KBM-7 (cell line): ENCODE results near the gene NHSL1.

Source experiments
- DNase-seq: peaks from one replicate; pipeline ENCODE4 v3.0.0-alpha.2; 2015
- in situ Hi-C: fragments of 300-500 bp; cut with MboI; formaldehyde crosslinking; loops from 2 replicates; pipeline ENCODE4 v1.14.3; 2020; ENCODE audit warnings: low sequenced_read_pairs, low pct_unique_long_range_greater_than_20kb, mixed read lengths

NHSL1 gene

DNA sequence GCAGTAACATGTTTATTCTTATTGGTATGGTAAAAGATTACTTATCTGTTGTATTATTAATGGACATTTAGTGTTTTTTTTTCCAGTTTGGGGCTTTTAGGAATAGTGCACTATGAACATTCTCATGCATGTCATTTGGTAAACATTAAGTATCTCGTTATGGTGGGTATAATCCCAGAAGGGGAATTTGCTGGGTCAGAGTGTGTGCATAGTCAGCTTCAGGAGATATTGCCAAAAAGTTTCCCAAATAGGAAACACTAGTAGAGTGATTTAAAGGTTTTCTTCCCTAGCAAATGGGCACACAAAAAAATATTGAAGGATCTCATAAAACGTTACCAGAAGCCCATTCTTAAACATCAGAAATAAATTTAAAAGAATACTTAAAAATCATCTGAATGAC is 25.2 kb upstream of the NHSL1 start:
- no peak for DNase-seq
- in situ Hi-C loops: loop anchor here (25.0 kb wide), 1 partner anchor 412 kb away; the partner anchor contains the start of gene PERP

DNA sequence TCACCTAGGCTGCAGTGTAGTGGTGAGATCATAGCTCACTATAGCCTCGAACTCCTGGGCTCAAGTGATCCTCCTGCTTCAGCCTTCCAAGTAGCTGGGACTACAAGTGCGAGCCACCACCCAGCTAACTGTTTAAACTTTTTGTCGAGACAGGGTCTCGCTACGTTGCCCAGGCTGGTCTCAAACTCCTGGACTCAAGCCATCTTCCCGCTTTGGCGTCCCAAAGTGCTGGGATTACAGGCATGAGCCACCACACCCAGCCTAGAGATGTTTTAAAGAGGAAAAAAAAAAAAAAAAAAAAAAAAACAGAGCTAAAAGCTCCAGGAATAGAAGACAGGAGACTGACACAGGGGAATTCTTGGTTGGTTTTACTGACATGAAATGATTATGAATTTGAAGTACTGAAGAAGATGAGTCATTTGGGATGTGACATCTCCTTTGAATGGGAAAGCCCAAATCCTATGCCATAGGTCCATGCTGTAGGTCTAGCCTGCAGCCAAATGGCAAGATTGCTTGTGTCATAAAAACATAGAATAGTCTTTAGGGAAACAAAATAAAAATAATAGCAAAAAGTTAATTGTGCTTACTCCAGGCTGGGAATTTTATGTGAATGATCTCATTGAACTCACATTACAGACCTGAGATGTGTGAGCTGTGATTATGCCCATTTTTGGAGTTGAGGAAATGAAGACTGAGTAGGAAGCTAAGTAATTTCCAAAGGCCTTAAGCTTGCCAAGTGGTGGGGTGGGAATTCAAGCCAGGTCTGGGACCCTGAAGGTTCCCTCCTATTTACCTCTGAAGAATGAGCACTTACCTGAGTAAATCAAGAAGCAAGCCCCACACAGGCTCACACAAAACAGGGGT is 24.3 kb upstream of the NHSL1 start:
- in situ Hi-C loops: loop anchor here (25.0 kb wide), 1 partner anchor 411 kb away; the partner anchor contains the start of gene PERP

DNA sequence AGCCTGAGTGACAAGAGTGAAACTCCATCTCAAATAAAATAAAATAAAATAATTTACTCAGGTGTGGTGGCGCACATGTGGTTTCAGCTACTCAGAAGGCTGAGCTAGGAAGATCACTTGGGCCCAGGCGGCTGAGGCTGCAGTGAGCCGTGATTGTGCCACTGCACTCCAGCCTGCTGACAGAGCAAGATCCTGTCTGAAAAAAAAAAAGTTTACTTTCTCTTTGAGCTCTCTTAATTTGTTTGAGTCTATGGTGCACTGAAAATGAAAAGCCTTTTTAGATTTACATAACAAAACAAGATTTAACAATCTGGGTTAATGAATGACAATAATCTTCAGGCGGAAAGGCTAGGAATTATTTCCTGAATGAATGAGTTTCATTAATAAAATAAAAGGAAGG is 23.3 kb upstream of the NHSL1 start:
- in situ Hi-C loops: loop anchor here (25.0 kb wide), 1 partner anchor 410 kb away; the partner anchor contains the start of gene PERP
- DNase-seq: no peak

More for the DNA sequence above, 24.3 kb upstream of the NHSL1 start:
- no peak for DNase-seq

DNA sequence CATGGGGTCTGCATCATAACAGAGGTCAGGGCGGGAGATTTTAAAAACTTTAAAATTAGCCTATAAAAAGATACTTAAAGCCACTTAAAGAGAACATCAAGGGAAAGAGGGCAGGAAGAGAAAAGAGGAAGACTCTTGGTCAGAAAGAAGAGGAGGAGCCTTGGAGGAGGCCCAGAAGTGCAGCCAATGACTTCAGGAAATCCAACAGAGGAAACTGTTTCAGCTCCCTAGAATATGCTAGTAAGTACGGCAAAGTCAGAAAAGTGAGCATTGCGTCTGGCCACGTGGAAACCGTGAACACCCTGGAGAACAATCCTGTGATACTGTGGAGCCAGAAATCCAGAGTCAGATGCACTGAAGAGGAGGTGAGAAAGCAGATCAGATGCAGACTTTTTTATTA is 22.5 kb upstream of the NHSL1 start:
- in situ Hi-C loops: loop anchor here (25.0 kb wide), 1 partner anchor 409 kb away; the partner anchor contains the start of gene PERP
- DNase-seq: peak; percentile 89

DNA sequence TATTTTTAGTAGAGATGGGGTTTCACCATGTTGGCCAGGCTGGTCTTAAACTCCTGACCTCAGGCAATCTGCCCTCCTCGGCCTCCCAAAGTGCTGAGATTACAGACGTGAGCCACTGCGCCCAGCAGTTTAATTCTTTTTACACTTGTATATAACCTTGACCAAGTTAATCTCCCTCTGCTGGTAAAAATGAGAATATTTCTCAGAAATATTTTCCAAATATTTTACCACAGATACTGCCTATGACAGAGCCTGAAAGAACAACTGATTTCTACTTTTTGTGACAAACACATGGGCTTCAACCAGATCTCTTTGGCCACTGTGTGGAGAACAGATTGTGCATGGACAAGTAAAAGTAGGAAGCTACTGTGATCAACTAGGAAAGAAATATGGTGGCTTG is 21.2 kb upstream of the NHSL1 start:
- in situ Hi-C loops: loop anchor here (25.0 kb wide), 1 partner anchor 408 kb away; the partner anchor contains the start of gene PERP
- DNase-seq: peak; percentile 55

DNA sequence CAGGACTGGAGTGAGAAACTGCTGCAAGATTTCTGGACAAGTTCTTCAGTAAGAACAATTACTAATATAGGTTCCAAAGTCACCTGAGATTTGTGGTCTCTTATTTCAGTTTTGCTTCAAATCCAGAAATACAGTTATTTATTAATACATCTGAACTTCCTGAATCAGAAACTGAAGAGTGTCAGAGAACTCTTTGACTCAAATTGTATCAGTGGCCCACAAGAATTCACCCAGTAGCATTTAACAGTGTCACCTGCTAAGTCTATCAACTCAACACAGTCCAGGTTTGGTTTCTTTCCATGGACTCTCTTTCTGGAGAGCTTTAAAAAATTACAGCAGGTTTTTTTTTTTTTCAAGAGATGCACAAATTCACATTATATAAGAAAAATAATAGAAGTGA is 18.8 kb upstream of the NHSL1 start:
- in situ Hi-C loops: loop anchor here (25.0 kb wide), 1 partner anchor 406 kb away; the partner anchor contains the start of gene PERP

DNA sequence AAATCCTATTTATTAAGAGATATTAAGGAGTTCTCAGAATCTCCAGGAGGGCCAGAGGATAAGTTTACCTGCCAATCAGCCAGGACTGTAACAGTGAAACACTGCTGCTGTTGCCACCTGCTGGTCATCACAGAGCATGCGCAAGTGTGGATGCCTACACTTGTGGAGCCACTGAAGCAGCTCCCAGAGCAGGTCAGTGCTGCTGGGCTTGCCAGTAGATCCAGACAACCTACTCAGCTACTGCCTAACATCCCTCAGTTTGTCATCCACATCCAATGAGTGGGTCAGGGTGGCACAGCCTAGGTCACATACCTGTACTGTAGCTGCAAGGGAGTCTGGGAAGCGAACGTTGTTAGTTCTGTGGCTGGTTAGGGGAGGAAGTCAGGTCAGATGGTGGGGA is 18.3 kb upstream of the NHSL1 start:
- peak; percentile 52 for DNase-seq
- in situ Hi-C loops: loop anchor here (25.0 kb wide), 1 partner anchor 405 kb away; the partner anchor contains the start of gene PERP

More for the DNA sequence above, 18.8 kb upstream of the NHSL1 start:
- DNase-seq: no peak

DNA sequence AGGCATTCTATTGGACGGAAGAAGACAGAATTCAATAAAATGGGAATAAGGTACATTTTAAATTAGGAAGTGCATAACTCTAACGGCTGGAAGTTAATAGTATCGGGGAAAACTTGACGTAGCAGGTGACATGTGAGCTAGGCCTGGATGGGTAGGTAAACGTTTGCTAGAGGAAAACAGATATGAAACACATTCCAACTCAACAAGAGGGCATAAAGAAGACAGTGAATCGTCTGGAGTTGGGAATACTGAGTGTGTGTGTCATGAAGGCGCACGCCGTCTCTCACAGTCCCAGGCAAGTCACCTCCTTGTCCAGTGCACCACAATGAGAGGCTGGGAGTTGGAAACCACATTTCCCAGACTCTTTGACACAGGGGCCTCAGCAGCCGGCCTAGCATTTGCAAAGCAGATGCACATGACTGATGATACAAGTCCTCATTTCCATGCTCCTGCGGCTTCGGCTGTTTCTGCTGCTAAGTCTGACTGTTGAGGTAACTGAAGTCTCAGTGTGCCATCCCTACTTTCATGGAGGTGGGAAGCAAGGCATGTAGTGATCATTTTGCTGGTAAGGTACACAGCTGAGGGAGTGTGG is 16.5 kb upstream of the NHSL1 start:
- in situ Hi-C loops: loop anchor here (25.0 kb wide), 1 partner anchor 403 kb away; the partner anchor contains the start of gene PERP

DNA sequence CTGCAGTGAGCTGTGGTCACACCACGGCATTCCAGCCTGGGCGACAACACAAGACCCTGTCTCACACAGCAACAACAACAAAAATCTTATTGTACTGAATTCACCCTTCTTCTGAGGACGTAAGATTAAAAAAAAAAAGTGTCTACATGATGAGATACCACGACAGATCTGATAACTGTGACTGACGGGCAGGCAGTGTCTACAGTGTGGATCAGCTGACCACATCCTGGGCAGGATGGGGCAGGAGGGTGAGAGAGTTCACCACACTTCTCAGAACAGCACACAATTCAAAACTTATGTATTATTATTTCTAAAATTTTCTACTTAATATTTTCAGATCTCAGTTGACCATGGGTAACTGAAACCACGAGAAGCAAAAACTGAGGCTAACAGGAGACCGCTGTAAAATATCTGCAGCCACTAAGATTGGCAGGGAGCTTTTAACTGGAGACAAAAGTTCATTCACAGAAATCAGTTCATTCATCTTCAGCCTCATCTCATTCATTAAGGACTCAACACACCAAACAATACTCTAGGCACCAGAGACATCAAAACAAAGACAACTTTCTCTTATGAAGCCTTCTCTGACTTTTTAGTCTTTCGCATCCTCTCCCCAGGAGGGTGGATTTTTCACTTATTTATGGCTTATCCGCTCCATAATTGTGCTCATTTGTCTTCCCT is 15.7 kb upstream of the NHSL1 start:
- peak; percentile 8 for DNase-seq
- in situ Hi-C loops: loop anchor here (25.0 kb wide), 1 partner anchor 403 kb away; the partner anchor contains the start of gene PERP

More for the DNA sequence above, 16.5 kb upstream of the NHSL1 start:
- DNase-seq: no peak

DNA sequence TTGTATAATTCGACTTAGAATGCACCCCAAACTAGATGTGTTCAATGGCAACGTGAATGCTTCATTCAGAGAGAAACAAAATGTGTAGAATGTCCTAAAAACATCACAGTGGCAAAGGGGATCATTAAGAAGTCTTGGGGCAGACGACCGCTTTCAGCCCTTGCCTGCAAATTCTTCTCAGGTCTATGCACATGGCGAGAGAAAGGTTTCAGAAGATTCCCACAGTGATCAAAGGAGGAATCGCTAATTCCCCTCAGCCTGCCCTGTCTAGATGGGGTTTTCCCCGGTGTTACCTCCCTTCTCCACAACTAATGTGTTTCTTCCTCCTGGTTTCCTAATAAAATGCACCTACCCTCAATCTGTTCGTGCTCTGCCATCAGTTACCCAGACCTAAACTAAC is 13.3 kb upstream of the NHSL1 start:
- in situ Hi-C loops: loop anchor here (25.0 kb wide), 1 partner anchor 400 kb away; the partner anchor contains the start of gene PERP
- DNase-seq: no peak

DNA sequence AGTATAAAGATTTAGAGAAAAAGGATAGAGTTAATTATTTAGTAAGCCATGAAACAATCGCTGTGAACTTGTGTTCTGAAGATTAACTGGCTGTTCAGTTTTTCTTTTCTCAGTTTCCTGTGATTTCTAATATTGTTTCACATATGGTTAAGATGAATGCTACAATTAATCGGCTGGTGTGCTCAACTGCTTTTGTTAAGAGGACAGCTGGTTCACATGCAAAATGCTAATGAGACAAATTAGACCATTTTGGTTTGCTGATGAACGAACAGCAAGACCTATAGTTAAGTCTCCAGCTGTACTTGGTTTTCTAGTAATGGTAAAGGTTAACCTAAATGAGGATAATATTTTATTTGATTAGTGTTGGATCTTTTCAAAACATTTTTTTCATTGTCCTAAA is 10.8 kb upstream of the NHSL1 start:
- DNase-seq: no peak
- in situ Hi-C loops: loop anchor here (25.0 kb wide), 1 partner anchor 398 kb away; the partner anchor contains the start of gene PERP

DNA sequence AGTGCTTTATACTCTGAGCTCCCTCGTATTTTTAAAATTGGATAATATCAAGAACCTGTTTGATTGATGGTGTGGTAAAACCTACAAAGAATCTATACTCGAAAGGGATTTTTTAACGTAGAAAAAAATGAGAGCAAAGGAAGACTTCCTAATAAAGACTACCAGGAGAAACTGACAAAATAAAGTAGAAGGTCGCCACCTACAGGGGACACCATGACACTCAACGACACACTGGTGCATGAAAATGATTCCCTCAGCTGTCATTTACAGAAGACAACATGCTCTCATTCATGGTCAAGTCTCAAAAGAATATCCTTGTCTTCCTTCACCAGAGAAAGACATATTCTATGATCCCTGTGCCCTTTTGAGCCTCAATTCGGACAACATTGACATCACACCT is 10.1 kb upstream of the NHSL1 start:
- DNase-seq: peak; percentile 84

DNA sequence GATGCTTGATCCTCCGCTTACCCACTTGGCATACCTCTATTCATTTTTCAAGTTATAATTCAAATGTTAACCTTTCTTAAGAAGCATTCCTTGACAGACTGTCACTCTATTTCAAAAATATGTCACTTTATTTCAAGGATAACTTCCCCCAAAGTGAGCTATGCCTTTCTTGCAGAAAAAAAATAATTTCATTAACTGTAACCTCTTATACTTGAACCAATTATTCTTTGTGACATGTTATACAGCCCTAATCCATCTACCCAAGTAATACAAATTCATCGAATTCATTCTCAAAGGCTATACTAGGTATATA is 9.3 kb upstream of the NHSL1 start:
- DNase-seq: no peak
- in situ Hi-C loops: loop anchor here (25.0 kb wide), 1 partner anchor 396 kb away; the partner anchor contains the start of gene PERP

More for the DNA sequence above, 10.1 kb upstream of the NHSL1 start:
- in situ Hi-C loops: loop anchor here (25.0 kb wide), 1 partner anchor 397 kb away; the partner anchor contains the start of gene PERP

DNA sequence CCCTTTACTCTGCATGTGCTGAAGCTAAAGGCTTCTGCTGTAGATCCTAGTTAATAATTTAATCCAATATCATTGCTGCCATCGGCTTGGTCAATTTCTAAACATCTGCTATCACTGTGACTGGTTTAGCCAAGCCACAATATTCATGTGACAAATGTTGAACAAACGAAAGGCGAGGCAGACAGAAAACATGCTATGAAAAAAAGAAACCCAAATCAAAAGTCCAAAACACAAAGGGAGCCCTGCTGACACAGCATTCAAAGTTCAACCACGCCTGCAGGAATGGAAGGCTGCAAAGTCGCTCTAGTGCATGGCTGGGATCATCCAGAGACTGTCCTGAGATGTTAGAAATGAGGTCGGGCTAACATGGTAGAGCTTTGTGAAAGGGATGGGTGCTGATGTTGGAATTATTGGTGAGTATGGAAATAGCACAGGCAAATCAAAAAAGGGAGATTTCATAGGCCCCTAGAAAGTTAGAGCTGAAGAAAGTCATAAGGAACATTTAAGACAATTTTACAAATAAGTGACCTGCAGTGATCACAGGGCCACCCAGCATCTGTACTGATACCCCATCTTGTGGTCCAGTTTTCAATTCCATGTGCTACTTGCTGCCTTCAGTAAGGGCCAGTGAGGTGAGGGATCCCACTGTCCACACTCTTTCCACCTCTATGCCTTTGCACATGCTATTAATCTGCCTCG is 8.8 kb upstream of the NHSL1 start:
- no peak for DNase-seq
- in situ Hi-C loops: loop anchor here (25.0 kb wide), 1 partner anchor 396 kb away; the partner anchor contains the start of gene PERP

DNA sequence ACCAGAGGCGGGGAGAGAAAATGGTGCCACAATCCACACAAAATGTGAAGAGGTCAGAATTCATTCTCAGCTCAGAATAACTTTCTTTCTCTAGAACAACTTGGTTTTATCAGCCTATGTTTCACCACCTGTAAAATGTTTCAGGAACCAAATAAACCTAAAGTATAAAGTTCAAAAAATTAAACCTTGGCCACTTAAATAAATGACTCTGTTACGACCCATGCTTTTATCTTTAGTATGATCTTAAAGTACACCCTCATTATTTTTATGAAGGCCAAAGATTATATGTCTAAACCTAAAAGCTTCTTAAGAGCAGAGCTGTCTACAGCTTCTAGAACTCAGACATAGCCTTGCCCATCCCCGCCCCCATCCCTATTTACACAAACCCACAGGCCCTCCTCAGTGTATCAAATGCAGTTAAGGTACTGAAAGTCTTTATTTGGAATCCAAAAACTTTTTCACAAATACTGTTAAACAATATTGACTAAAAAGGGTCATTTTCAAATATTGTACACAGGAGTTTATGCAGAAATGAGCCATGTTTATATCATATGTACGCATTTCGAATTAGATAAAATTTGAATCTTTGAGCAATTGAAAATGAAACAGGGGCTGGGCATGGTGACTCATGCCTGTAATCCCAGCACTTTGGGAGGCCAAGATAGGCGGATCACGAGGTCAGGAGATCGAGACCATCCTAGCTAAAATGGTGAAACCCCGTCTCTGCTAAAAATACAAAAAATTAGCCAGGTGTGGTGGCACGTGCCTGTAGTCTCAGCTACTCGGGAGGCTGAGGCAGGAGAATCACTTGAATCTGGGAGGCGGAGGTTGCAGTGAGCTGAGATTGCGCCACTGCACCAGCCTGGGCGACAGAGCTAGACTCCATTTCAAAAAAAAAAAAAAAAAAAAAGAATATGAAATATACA is 5.7 kb upstream of the NHSL1 start:
- in situ Hi-C loops: loop anchor here (25.0 kb wide), 1 partner anchor 393 kb away; the partner anchor contains the start of gene PERP

DNA sequence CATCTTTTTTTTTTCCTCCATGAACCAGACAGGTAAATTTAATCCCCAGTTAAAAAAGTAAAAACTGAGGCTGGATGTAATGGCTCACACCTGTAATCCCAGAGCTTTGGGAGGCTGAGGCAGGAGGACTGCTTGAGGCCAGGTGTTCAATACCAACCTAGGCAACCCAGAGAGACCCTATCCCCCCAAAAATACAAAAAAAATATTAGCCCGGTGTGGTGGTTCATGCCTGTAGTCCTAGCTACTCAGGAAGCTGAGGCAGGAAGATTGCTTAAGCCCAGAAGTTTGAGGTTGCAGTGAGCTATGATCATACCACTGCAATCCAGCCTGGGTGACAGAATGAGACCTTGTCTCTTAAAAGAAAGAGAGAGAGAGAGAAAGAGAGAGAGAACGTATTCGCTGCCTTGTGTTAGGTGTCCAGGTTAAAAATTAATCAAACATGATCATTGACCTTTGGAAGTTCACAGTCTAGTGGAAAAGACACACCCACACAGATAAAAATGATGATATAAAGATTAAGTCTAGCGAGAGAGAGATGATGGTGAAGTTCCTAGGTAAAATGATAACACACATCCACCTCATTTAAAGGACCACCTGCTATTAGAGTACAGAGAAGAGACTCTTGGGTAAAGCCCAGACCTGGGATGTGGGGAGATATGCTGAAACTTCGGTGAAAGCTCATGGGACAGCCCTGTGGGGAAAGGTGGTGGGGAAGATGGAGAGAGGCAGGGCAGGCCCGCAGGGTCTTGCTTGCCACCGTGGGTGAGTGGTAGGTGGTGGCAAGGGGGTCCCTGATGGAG is 4.8 kb upstream of the NHSL1 start:
- in situ Hi-C loops: loop anchor here (25.0 kb wide), 1 partner anchor 392 kb away; the partner anchor contains the start of gene PERP
- no peak for DNase-seq

More for the DNA sequence above, 5.7 kb upstream of the NHSL1 start:
- no peak for DNase-seq
